Stimulated activated CD8-positive, alpha-beta memory T cell treated with anti-CD3 and anti-CD28 coated beads, Interleukin-12 subunit alpha, Interleukin-12 subunit beta, amount 100 ng/mL, for 1 hour (primary cell): ENCODE data around the gene RNU6-9.

Source experiments
- DNase-seq: peaks from one replicate; pipeline ENCODE4 v3.0.0-alpha.2; 2020; ENCODE audit warnings: low read depth

The RNU6-9 gene

GRCh38 chr19:899336-900042, 6.2 kb downstream of the RNU6-9 start:
- DNase-seq: no peak

GRCh38 chr19:900043-900301, 6.7 kb downstream of the RNU6-9 start:
- no peak for DNase-seq

- no peak for DNase-seq
These were observed 7.2 kb downstream of the RNU6-9 start for GRCh38 chr19:900302-901111.

GRCh38 chr19:901216-902092, 8.2 kb downstream of the RNU6-9 start:
- no peak for DNase-seq

- DNase-seq: no peak
These were observed 8.7 kb downstream of the RNU6-9 start for GRCh38 chr19:902093-902370.

GRCh38 chr19:902446-903226, 9.4 kb downstream of the RNU6-9 start:
- no peak for DNase-seq

GRCh38 chr19:903266-903797, 10.0 kb downstream of the RNU6-9 start:
- no peak for DNase-seq

- no peak for DNase-seq
These were observed 11.3 kb downstream of the RNU6-9 start for GRCh38 chr19:904545-904944.

GRCh38 chr19:906480-906879, 13.2 kb downstream of the RNU6-9 start:
- no peak for DNase-seq

GRCh38 chr19:907183-907853, 14.0 kb downstream of the RNU6-9 start:
- no peak for DNase-seq

- DNase-seq: no peak
These were observed 18.1 kb downstream of the RNU6-9 start for GRCh38 chr19:911197-912033.

- DNase-seq: no peak
These were observed 19.1 kb downstream of the RNU6-9 start for GRCh38 chr19:912181-913079.

- DNase-seq: peak; percentile 68
These were observed 19.9 kb downstream of the RNU6-9 start, which contains the start of gene R3HDM4 for GRCh38 chr19:913080-913748. TSS of gene R3HDM4 (minus strand) at chr19:913219. CDS start at chr19:913157, 62 bp downstream.

- DNase-seq: no peak
These were observed 23.5 kb downstream of the RNU6-9 start for GRCh38 chr19:916645-917322.

GRCh38 chr19:917323-918151, 24.3 kb downstream of the RNU6-9 start, which contains the start of gene KISS1R:
TSS of gene KISS1R (plus strand) at chr19:917333. CDS start at chr19:917503, 170 bp downstream.
- DNase-seq: no peak

GRCh38 chr19:918152-918437, 24.8 kb downstream of the RNU6-9 start:
- no peak for DNase-seq

- no peak for DNase-seq
These were observed 25.4 kb downstream of the RNU6-9 start for GRCh38 chr19:918481-919198.
